Measurements from ENCODE around the gene ADAMTS17.

DNA sequence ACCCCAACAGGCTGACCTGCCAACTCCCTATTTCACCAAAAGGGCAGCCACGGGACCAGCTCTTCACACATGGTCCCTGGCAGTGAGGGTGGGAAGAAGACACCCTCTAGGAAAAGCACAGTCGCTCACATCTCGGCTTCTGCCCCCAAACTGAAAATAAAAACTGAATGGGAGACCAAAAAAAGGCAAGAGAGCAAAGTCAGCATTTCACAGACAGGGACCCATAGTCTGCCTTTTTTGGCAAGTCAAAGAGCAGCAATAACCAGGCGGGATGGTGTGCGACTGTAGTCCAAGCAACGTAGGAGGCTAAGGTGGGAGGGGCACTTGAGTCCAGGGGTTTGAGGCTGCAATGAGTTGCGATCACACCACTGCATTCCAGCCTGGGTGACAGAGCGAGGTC, 154.1 kb downstream of the ADAMTS17 start:
- TF ChIP-seq POLR2A (IDR thresholded peaks at IDR 0.05; ENCODE audit: low read length): no peak
- TF ChIP-seq GATA1 (IDR thresholded peaks at IDR 0.05; ENCODE audit: low read depth, low read length): no peak
